Activated B cell treated with CpG ODN at 0.5 μM for 24 hours (primary cell): ENCODE data around the gene AXIN1. TPM values are rescaled to one million over a fixed set of nuclear protein-coding genes. Genes with fewer than 3 reads are reported as not detected.

Source experiments
- ATAC-seq: fragments of 200-7000 bp; cut with Tn5 transposase; one replicate; pipeline ENCODE4 v1.10.0; 2021; ENCODE audit warnings: low read depth, mild to moderate bottlenecking, moderate library complexity
- CTCF ChIA-PET: fragments of 350-600 bp; sonication (Branson Sonifier 250); formaldehyde crosslinking; loops from one replicate; lab custom pipeline; 2021; ENCODE audit warnings: antibody characterized with exemption; lab: Charles Lee
- POLR2A ChIA-PET: fragments of 350-600 bp; sonication (Branson Sonifier 250); formaldehyde crosslinking; loops from one replicate; lab custom pipeline; 2021; ENCODE audit warnings: antibody characterized with exemption; lab: Charles Lee
- DNase-seq: peaks from one replicate; pipeline ENCODE4 v3.0.0; 2022
- H3K27ac Mint-ChIP-seq: one replicate; pipeline ENCODE4 v1.8.0; 2020; ENCODE audit warnings: mixed read lengths
- H3K27me3 Mint-ChIP-seq: one replicate; pipeline ENCODE4 v1.8.0; 2021; ENCODE audit warnings: mixed read lengths
- H3K36me3 Mint-ChIP-seq: one replicate; pipeline ENCODE4 v1.8.0; 2021; ENCODE audit warnings: low read depth, mixed read lengths
- H3K4me1 Mint-ChIP-seq: one replicate; pipeline ENCODE4 v1.8.0; 2021; ENCODE audit warnings: mixed read lengths
- H3K4me3 Mint-ChIP-seq: one replicate; pipeline ENCODE4 v1.8.0; 2020; ENCODE audit warnings: mild to moderate bottlenecking, mixed read lengths
- H3K9me3 Mint-ChIP-seq: one replicate; pipeline ENCODE4 v1.8.0; 2020; ENCODE audit warnings: mixed read lengths
- intact Hi-C: fragments of 100-400 bp; cut with micrococcal nuclease; formaldehyde crosslinking; loops from one replicate; pipeline ENCODE4 v1.15.1; 2024
- total RNA-seq: library from RNA; stranded (reverse); gene quantifications from 2 replicates; pipeline ENCODE4 v1.2.3, GENCODE V29; 2022
- TF ChIP-seq, protein P1 (sequence below): fragments of 200-600 bp; IDR thresholded peaks from one replicate; pipeline ENCODE4 v1.8.0; 2022; ENCODE audit warnings: antibody characterized with exemption, mild to moderate bottlenecking

The AXIN1 gene
- total RNA-seq, 1 donor from 2014 or later: 30.6 TPM

DNA sequence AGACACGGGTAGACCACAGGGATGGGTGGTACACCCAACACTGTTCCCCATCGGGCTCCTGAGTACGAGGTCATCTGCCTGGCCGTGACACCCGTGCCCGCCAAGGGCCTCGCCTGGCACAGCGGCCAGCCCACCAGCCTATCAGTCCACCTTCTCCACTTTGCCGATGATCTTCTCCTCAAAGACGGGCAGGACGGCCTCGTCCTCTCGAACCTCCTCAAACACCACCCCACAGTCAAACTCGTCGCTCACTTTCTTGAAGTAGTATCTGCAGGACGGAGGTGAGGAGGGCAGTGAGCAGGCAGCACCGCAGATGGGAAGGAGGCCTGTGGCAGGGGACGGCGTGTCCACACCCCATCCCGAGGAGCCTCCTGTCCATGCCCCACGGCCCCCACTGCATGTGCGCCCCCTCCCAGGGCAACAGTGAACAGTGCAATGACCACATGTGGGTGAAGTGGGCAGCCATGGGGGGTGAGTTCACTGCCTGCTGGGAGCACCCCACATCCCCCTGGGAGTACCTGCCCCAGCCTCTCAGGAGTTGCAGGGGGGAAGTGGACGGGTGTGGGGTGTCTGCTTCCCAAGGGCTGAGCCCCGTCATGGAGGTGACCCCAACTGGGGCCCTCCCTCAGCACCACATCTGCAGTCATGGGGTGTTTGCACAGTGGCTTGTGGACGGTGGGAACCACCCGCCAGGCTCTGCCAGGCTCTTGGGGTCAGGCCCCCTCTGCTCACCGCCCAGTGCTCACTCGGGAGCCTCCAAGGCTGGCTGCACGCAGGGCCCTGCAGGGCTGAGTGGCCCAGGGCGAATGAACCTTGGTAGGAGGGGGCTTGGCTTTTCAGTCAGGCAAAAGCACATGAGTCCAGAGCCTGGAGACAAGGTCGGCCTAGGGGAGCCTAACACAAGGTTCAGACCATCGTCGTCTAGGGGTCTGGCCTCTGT, 64.3 kb downstream of the AXIN1 start:
- no peak for ATAC-seq
- no peak for DNase-seq
- Mint-ChIP-seq H3K4me3 (no peak overlapping the region), H3K27me3 (no peaks in the 10 kb centered on the region), H3K4me1 (no peaks in the 10 kb centered on the region), H3K36me3 (peaks cover 47% of the 10 kb centered on the region), H3K27ac (no peak overlapping the region), H3K9me3 (no peaks in the 10 kb centered on the region)
- intact Hi-C loops: no loop called here
- POLR2A ChIA-PET: no interaction called here
- TF ChIP-seq, protein P1, sequence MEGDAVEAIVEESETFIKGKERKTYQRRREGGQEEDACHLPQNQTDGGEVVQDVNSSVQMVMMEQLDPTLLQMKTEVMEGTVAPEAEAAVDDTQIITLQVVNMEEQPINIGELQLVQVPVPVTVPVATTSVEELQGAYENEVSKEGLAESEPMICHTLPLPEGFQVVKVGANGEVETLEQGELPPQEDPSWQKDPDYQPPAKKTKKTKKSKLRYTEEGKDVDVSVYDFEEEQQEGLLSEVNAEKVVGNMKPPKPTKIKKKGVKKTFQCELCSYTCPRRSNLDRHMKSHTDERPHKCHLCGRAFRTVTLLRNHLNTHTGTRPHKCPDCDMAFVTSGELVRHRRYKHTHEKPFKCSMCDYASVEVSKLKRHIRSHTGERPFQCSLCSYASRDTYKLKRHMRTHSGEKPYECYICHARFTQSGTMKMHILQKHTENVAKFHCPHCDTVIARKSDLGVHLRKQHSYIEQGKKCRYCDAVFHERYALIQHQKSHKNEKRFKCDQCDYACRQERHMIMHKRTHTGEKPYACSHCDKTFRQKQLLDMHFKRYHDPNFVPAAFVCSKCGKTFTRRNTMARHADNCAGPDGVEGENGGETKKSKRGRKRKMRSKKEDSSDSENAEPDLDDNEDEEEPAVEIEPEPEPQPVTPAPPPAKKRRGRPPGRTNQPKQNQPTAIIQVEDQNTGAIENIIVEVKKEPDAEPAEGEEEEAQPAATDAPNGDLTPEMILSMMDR: no peak
- CTCF ChIA-PET: no interaction called here

DNA sequence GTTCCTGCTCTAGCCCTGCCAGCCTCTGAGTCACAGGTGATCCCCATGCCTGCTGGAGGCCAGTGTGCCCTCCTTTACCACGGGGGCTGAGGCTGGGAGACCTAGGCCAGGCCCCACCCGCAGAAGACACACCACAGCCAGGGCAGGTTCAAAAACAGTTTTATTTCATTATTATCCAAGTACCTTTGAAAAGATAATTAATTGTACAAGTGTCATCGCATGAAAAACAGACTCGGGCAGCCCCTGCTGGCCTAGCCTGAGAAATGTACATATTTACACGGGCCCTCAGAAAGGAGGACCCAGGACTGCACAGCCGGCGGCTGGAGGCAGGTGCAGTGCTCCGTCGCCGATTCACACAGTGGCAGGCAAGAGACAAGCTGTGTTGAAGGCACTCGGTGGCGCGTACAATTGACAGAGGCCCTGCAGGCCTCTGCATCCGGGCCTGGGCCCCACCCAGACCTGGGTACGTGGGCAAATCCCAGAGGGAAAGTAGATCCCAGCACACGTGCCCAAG, 65.2 kb downstream of the AXIN1 start:
- POLR2A ChIA-PET: no interaction called here

DNA sequence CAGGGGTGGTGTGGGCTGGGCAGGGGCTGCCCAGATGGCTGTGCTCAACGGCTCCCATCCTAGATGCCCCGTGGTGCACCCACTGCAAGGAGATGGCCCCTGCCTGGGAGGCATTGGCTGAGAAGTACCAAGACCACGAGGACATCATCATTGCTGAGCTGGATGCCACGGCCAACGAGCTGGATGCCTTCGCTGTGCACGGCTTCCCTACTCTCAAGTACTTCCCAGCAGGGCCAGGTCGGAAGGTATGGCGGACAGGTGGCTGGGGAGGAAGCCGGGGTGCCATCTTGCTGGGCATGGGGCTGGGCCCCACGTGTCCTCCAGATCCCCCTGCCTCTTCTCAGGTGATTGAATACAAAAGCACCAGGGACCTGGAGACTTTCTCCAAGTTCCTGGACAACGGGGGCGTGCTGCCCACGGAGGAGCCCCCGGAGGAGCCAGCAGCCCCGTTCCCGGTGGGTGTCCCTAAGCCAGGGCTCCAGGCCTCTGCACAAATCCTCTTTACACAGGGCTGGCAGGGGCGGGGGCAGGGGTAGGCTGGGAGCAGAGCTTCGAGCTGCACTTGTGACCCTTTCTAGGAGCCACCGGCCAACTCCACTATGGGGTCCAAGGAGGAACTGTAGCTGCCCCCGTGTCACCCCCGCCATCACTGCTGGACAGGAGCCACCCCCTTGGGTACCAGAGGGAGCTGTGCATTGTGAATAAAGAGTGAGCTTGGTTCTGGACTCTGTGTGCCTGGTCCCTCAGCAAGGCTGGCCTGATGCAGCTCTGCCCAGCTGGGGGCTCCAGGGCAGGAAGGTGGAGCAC, 65.8 kb downstream of the AXIN1 start:
- Mint-ChIP-seq H3K4me3 (no peak overlapping the region), H3K27ac (no peak overlapping the region), H3K27me3 (no peaks in the 10 kb centered on the region), H3K9me3 (no peaks in the 10 kb centered on the region), H3K36me3 (peaks cover 38% of the 10 kb centered on the region), H3K4me1 (no peaks in the 10 kb centered on the region)
- intact Hi-C loops: no loop called here
- ATAC-seq: no peak
- POLR2A ChIA-PET: no interaction called here
- DNase-seq: no peak
- TF ChIP-seq, protein P1: no peak
- CTCF ChIA-PET: no interaction called here

More for the DNA sequence above, 65.2 kb downstream of the AXIN1 start:
- Mint-ChIP-seq H3K4me1 (no peaks in the 10 kb centered on the region), H3K9me3 (no peaks in the 10 kb centered on the region), H3K36me3 (peaks cover 42% of the 10 kb centered on the region), H3K4me3 (no peak overlapping the region), H3K27ac (no peak overlapping the region), H3K27me3 (no peaks in the 10 kb centered on the region)
- TF ChIP-seq, protein P1: no peak
- intact Hi-C loops: no loop called here
- DNase-seq: no peak
- no peak for ATAC-seq
- CTCF ChIA-PET: no interaction called here

DNA sequence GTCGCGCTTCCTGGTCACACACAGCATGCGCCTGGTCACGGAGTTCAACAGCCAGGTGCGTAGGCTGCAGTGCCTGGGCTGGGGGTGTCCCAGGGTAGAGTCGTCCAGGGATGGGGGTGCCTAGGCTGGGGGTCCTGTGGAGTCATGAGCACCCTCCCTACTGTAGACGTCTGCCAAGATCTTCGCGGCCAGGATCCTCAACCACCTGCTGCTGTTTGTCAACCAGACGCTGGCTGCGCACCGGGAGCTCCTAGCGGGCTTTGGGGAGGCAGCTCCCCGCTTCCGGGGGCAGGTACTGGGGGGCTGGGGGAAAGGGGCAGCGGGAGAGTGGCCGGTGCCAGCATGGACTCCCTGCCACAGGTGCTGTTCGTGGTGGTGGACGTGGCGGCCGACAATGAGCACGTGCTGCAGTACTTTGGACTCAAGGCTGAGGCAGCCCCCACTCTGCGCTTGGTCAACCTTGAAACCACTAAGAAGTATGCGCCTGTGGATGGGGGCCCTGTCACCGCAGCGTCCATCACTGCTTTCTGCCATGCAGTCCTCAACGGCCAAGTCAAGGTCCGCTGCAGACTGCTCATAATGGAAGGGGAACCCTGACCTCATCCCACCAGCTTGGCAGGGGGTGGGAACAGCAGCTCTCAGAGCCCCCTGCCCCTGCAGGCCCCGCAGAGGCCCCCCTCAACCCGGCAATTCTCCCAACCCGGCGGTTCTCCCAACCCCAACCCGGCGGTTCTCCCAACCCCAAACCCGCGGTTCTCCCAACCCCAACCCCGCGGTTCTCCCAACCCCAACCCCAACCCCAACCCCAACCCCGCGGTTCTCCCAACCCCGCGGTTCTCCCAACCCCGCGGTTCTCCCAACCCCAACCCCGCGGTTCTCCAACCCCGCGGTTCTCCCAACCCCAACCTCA, 67.1 kb downstream of the AXIN1 start:
- TF ChIP-seq, protein P1: no peak
- Mint-ChIP-seq H3K36me3 (peaks cover 26% of the 10 kb centered on the region), H3K27ac (no peak overlapping the region), H3K27me3 (peaks cover 2% of the 10 kb centered on the region), H3K4me3 (no peak overlapping the region), H3K9me3 (no peaks in the 10 kb centered on the region), H3K4me1 (no peaks in the 10 kb centered on the region)
- DNase-seq (no peak), ATAC-seq (no peak)
- ChIA-PET POLR2A (no interaction called here), CTCF (no interaction called here)
- intact Hi-C loops: no loop called here
